ENCODE results near the gene MATCAP1. TPM values are rescaled to one million over a fixed set of nuclear protein-coding genes. Genes with fewer than 3 reads are reported as not detected.
A peak's percentile ranks its signal among the peaks of the same experiment; 100 is the strongest.

Gene MATCAP1
- total and polyA plus RNA-seq, 10 of the 15 experiments (the other 5 are each of a cell fraction or from before 2014, with no cell fraction given): 2.8 to 25.8 (median 8.6) TPM

- TF ChIP-seq IRF3 (IDR thresholded peaks at IDR 0.05): no peak
- TF ChIP-seq GABPA (IDR thresholded peaks at IDR 0.05; ENCODE audit: low read depth): no peak
- TF ChIP-seq MXI1 (IDR thresholded peaks at IDR 0.05; ENCODE audit: low read depth, low read length): peak; percentile 22; the same call in 1 of the 2 replicates
- 0 out of 2 replicates have a peak, but pooled peaks have one; percentile 1 for TF ChIP-seq GATAD2B (conservative IDR thresholded peaks at IDR 0.05; ENCODE audit: low read depth)
- peak in 1 of 2 experiments; percentile 38; a peak in 1 of 3 replicates for TF ChIP-seq EGR1 (IDR thresholded peaks at IDR 0.05; ENCODE audit: borderline replicate concordance in 1 of 2, low read depth in 2 of 2, low read length in 2 of 2)
- TF ChIP-seq DPF2 (IDR thresholded peaks at IDR 0.05): no peak
- TF ChIP-seq CREB1 (IDR thresholded peaks at IDR 0.05; ENCODE audit: low read depth): peak; percentile 63
- TF ChIP-seq ZNF687 (IDR thresholded peaks at IDR 0.05): peak; percentile 40
- TF ChIP-seq RELB (IDR thresholded peaks at IDR 0.05; ENCODE audit: low read depth): peak; percentile 89
- peak; percentile 61; the same call in 1 of the 2 replicates for TF ChIP-seq LARP7 (IDR thresholded peaks at IDR 0.05)
- TF ChIP-seq SUPT20H (IDR thresholded peaks at IDR 0.05; ENCODE audit: borderline replicate concordance, control insufficient read depth, low read depth, low read length): no peak
- peak; percentile 39 for TF ChIP-seq IKZF1 (conservative IDR thresholded peaks at IDR 0.05)
- TF ChIP-seq BACH1 (IDR thresholded peaks at IDR 0.05; ENCODE audit: borderline replicate concordance): no peak; the same call in none of the 2 replicates
Measured at GRCh38 chr16:67158637-67159600, 24.8 kb downstream of the MATCAP1 start (continued).
